GM19099 (cell line): Measurements from ENCODE around the gene ZNF624.
A peak's percentile ranks its signal among the peaks of the same experiment; 100 is the strongest.
"Not testable (repeated sequence)": the region's sequence is repeated elsewhere in the genome, so short reads cannot be mapped to it uniquely, and the experiment has no call there.

Source experiments
- POLR2A ChIP-seq: IDR thresholded peaks from 3 replicates; pipeline ENCODE4 v1.6.1; 2011; ENCODE audit warnings: low read depth; ENCODE audit not compliant: insufficient read length; ENCODE audit errors: extremely low read depth

ZNF624 gene

DNA sequence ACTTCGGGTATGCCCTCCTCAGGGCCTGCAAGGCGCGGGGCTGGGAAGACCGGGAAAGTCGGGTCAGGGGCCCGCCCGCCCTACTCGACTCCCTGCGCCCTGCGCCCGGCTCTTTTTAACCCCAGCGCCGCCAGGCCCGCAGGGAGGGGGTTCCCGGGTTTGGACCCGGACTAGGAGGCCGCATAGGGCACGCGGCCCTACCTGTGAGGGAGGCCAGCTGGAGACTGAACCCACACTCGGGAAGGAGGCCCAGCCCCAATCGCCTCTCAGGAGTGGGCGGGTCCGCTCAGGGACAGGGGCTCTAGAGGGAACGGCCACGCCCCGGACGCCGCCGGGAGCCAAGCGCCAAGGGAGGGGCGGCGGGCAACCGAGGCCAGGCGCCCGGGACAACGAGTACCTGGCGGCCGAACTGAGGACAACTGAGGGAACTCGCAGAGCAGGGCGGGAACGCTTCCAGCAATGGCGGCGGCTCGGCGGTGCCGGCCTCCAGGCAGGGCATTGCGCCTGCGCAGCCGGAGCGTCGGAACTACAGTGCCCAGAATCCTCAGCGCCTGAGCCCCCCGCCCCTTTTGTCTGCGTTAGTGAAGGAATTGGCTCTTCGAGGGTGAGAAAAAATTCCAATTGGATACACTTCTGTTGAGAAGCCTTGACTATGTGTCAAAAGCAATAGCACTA, at the start of gene ZNF624:
Gene ZNF624, minus strand, starts transcription at position 484 of the 675 bp plus-strand sequence.
- peak; percentile 81 for TF ChIP-seq POLR2A

DNA sequence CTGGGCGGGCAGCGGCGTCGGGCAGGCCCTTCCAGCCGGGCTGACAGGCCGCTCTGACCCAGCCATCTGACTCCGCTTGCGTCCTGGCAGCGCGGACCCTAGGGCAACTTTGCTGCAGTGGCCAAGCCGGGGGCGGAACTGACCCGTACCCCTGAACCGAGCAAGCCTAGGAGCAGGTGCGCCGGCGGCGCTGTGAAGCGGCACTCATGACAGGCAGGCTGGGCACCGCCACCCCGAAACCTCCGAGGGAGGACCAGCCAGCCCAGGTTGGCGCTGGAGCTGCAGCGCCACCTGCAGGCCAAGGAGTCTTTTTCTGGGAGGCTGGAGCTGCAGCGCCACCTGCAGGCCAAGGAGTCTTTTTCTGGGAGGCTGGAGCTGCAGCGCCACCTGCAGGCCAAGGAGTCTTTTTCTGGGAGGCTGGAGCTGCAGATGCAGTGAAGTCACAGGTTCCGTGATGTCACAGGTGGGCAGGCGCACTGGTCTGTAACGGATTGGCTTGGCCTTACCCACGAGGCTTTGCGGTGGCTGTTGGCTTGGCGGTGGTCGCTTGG, 36.2 kb upstream of the ZNF624 start, which contains the start of gene CCDC144A:
Gene CCDC144A, plus strand, starts transcription at position 511 of the 551 bp plus-strand sequence. CDS start 160 bp downstream, outside the sequence.
- not testable (repeated sequence) for TF ChIP-seq POLR2A

GRCh38 chr17:16676676-16677268, 23.1 kb upstream of the ZNF624 start:
- TF ChIP-seq POLR2A, result no peak

DNA sequence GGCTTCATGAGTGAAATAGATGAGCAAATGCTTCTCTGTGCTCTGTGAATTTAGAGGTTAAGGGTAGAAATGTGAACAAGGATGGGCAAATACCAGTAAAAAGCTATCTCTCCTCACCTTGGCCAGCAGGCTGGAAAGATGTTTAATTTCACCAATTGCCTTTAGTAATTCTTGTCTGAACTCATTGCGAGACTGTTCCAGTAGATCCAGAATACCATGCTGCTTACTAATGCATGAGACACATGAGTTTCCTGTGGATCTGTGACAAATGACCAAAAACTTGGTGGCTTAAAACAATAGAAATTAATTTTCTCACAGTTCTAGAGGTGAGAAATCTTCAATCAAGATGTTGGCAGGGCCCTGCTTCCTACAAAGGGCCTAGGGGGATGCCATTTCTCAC, 9.3 kb upstream of the ZNF624 start:
- no peak for TF ChIP-seq POLR2A

DNA sequence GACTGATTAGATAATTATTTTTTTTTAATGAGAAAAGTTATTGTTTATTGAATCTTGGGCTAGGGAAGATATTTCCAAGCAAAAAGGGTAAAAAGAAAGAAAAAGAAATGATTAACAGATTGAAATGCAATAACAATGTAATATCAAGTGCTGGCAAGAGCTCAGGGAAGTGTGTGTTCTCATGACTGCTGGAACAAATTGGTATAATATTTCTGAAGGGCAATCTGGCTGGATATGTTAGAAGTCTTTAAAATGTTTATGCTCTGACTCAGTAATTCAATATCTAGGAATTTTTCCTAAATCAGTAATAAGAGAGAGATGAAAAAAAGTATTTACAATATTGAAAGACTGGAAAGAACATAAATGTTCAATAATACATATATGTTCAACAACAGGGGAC, 7.6 kb upstream of the ZNF624 start:
- no peak for TF ChIP-seq POLR2A

DNA sequence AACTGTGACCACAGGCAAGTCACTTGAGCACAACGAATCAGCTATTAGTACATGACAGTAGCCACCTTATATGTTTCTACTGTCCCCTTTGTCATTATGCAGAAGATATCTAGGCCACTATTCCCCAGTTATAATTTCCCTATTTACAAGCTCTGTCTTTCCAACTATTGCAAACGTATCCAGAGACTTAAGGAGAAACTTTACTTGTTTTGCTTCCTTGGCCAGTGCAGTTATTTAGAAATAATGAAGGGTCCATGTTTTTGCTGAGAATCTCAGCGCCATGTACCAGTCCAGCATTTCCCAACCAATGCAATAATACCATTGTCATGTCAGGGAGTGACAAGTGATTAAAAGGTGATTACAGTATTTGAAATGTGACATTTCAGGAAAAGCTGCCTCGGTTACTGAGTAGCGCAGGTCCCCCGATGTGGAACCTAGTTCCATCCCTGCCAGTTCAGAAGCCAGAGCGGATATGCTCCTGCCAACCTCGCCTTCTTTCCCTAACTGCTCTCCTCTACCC, 743 bp downstream of the ZNF624 start:
- no peak for TF ChIP-seq POLR2A

DNA sequence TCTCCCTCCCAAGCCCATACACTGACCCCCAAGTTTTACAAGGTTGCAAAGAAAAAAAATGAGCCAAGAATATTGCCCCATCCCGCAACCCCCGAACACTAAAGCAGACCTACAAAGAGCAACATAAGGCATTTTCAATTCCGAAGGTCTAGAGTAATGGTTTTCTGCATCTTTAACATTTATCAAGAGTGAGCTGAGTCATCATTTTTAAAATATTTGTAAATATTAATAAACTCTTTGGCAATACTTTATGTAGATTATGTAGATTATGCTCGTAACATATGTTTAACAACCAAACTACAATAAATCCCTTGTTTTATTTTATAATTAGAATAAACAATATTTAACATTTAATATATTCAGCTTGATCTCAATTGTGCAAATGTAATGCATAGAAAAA, 1.4 kb downstream of the ZNF624 start:
- no peak for TF ChIP-seq POLR2A

GRCh38 chr17:16649585-16649984, 4.1 kb downstream of the ZNF624 start:
- no peak for TF ChIP-seq POLR2A

DNA sequence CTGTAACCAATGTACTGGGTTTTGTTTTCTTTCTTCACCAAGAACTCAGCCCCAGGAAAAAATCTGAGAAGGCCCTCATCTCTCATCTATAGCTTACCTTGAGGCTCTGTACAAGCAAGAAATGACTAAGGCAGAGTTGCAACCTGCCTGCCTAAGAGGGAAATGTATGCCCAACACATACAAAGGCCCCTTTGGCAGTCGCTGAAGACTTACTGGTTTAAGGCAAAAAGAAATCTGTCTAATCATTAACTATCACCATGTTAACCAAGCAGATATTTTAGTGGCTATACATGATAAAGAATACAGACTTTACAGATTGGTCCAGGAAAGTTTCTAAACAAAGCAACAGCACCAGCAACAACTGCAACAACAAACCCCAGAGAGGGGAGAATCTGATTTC, 14.2 kb downstream of the ZNF624 start:
- no peak for TF ChIP-seq POLR2A

- TF ChIP-seq POLR2A, result no peak
Measured at GRCh38 chr17:16623282-16623681, 30.4 kb downstream of the ZNF624 start.

GRCh38 chr17:16622540-16623277, 30.9 kb downstream of the ZNF624 start:
- TF ChIP-seq POLR2A, result no peak

GRCh38 chr17:16617481-16618060, 36.1 kb downstream of the ZNF624 start:
- no peak for TF ChIP-seq POLR2A

GRCh38 chr17:16599537-16599936, 54.1 kb downstream of the ZNF624 start:
- no peak for TF ChIP-seq POLR2A

GRCh38 chr17:16593356-16594102, 60.1 kb downstream of the ZNF624 start:
- TF ChIP-seq POLR2A, result no peak
